HepG2 (cell line): Measurements from ENCODE around the gene POLN. TPM values are rescaled to one million over a fixed set of nuclear protein-coding genes. Genes with fewer than 3 reads are reported as not detected.

Source experiments
- ATF7 ChIP-seq, 2 experiments: fragments of 450-650 bp in 1 of 2; sonication (generic) in 1 of 2; formaldehyde crosslinking in 1 of 2; IDR thresholded peaks; 2 replicates each; pipeline versions ENCODE4 v1.4.0 to v1.6.1; 2016 to 2020; ENCODE audit warnings: antibody characterized with exemption in 1 of 2, mild to moderate bottlenecking in 1 of 2, missing genetic modification reagents in 1 of 2
- FOXM1 ChIP-seq: sonication (generic); formaldehyde crosslinking; IDR thresholded peaks from 2 replicates; pipeline ENCODE4 v1.5.0; 2020; ENCODE audit warnings: missing genetic modification reagents
- NR2F6 ChIP-seq, 2 experiments: IDR thresholded peaks; 2 replicates each; pipeline ENCODE4 v1.6.1; 2016; ENCODE audit warnings: antibody characterized with exemption in 1 of 2, mild to moderate bottlenecking in 1 of 2
- ZBTB34 ChIP-seq: sonication (generic); formaldehyde crosslinking; IDR thresholded peaks from 2 replicates; pipeline ENCODE4 v1.8.0; 2022; ENCODE audit warnings: mild to moderate bottlenecking, missing genetic modification reagents
- ZFP91 ChIP-seq: sonication (generic); formaldehyde crosslinking; IDR thresholded peaks from 2 replicates; pipeline ENCODE4 v1.9.0; 2022; ENCODE audit warnings: missing genetic modification reagents, mild to moderate bottlenecking, borderline replicate concordance
- ZNF570 ChIP-seq: sonication (generic); formaldehyde crosslinking; IDR thresholded peaks from 2 replicates; pipeline ENCODE4 v1.4.0; 2020; ENCODE audit warnings: mild to moderate bottlenecking, missing genetic modification reagents, borderline replicate concordance
- ZNF672 ChIP-seq: sonication (generic); formaldehyde crosslinking; IDR thresholded peaks from 2 replicates; pipeline ENCODE4 v1.8.1; 2022; ENCODE audit warnings: missing genetic modification reagents
- polyA plus RNA-seq, 8 experiments: library from polyadenylated mRNA; depleted of rRNA in 3 of 8; stranded (reverse) in 7 of 8; unstranded in 1 of 8; fragments of >200 nt; fragmentation: Illumina TruSeq in 4 of 8; extraction: Trizol in 4 of 8; gene quantifications; 2 replicates each; pipeline versions ENCODE4 v1.2.1 to v1.2.3, GENCODE V29; 2011 to 2016; ENCODE audit warnings: low read depth in 4 of 8, missing spikeins in 1 of 8, mixed read lengths in 1 of 8; ENCODE audit not compliant: insufficient read depth in 1 of 8
- total RNA-seq, 5 experiments: library from RNA; depleted of rRNA; stranded (reverse); fragments of >200 nt; fragmentation: Illumina TruSeq; extraction: Trizol; gene quantifications; 2 replicates each; pipeline ENCODE4 v1.2.3, GENCODE V29; 2016; ENCODE audit warnings: low read depth in 1 of 5

Gene POLN
- total and polyA plus RNA-seq, 2 of the 13 experiments (the other 11 are each of a cell fraction or from before 2014, with no cell fraction given): 0.93 to 1.5 TPM

DNA sequence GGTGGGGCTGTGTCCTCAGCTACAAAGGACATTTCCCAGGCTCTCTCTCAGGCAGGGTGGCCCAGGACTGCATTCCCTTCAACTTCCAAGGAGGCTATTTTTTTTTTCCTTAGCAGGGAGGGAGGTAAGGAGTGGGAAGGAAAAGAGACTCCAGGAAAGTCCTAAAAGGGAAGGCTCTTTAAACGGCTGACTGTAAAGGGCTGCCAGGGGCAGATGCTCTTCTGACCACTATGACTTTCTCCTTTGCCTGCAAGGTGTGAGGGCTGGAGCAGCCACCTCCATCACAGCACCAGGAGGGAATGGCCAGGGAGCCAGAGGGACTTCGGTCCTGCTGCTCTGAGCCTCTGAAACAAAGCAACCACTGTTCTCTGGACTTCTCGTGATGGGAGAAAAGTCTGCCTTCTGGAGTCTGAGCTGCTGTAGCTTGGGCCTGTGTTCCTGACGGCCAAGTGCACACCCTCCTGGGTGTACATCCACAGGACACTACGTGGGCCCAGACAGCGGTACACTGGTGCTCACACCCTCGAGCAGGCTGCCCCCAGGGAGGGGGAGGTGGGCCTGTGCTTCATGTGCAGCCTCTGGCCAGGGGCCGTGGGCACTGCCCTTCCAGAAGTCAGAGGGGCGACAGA lies 164.9 kb downstream of the POLN start (continued):
- no peak for TF ChIP-seq ZBTB34 (CRISPR knock-in tag)
- no peak for TF ChIP-seq ZNF672 (CRISPR knock-in tag)
- no peak for TF ChIP-seq ZNF570 (CRISPR knock-in tag)
- TF ChIP-seq ZFP91 (CRISPR knock-in tag): 0 out of 2 replicates have a peak, but pooled peaks have one; percentile 4
- no peak for TF ChIP-seq NR2F6 (IDR thresholded peaks at IDR 0.05)
- no peak for TF ChIP-seq NR2F6 (CRISPR knock-in tag; IDR thresholded peaks at IDR 0.05)
- TF ChIP-seq FOXM1: no peak
- no peak for TF ChIP-seq ATF7 (IDR thresholded peaks at IDR 0.05)
- TF ChIP-seq ATF7 (CRISPR knock-in tag; IDR thresholded peaks at IDR 0.05): no peak
